AG10803 (cell line): ENCODE results near the gene RMDN2.
"Not testable (repeated sequence)": the region's sequence is repeated elsewhere in the genome, so short reads cannot be mapped to it uniquely, and the experiment has no call there.

Source experiments
- DNase-seq: peaks from one replicate; pipeline ENCODE4 v3.0.0; 2010; ENCODE audit warnings: low read depth
- H3K4me3 ChIP-seq: 2 replicates; pipeline ENCODE4 v1.5.1; 2011; ENCODE audit warnings: mild to moderate bottlenecking, low read length, control low read depth
- CTCF ChIP-seq: conservative IDR thresholded peaks from 2 replicates; pipeline ENCODE4 v1.5.1; 2011; ENCODE audit warnings: mild to moderate bottlenecking, low read length, control low read depth, inconsistent platforms

Gene RMDN2

GRCh38 chr2:37993143-37993542 lies 68.1 kb downstream of the RMDN2 start:
- DNase-seq, result no peak
- peak; percentile 14; the same call in 1 of the 2 replicates for TF ChIP-seq CTCF
- H3K4me3 ChIP-seq, result no peak overlapping the region

GRCh38 chr2:37997629-37998028 lies 72.5 kb downstream of the RMDN2 start:
- no peak for TF ChIP-seq CTCF
- no peak overlapping the region for H3K4me3 ChIP-seq
- DNase-seq, result no peak

- TF ChIP-seq CTCF, result no peak
- no peak overlapping the region for H3K4me3 ChIP-seq
- no peak for DNase-seq
Observed at GRCh38 chr2:38000485-38001222, 75.6 kb downstream of the RMDN2 start.

GRCh38 chr2:38010187-38010586 lies 85.1 kb downstream of the RMDN2 start:
- not testable (repeated sequence) for H3K4me3 ChIP-seq, DNase-seq

- TF ChIP-seq CTCF, result no peak
Observed at GRCh38 chr2:38010995-38011394, 85.9 kb downstream of the RMDN2 start.

GRCh38 chr2:38013158-38013752 lies 88.2 kb downstream of the RMDN2 start:
- H3K4me3 ChIP-seq, result no peak overlapping the region
- no peak for TF ChIP-seq CTCF
- DNase-seq, result peak; percentile 12

More at GRCh38 chr2:38010995-38011394, 85.9 kb downstream of the RMDN2 start:
- no peak for DNase-seq
- no peak overlapping the region for H3K4me3 ChIP-seq

- no peak for DNase-seq
- no peak for TF ChIP-seq CTCF
- H3K4me3 ChIP-seq, result no peak overlapping the region
Observed at GRCh38 chr2:38016219-38016618, 91.1 kb downstream of the RMDN2 start.
